Keratinocyte (primary cell): ENCODE results near the gene DBF4B. TPM values are rescaled to one million over a fixed set of nuclear protein-coding genes. Genes with fewer than 3 reads are reported as not detected.

ENCODE experiments used
- DNase-seq: peaks from one replicate; pipeline ENCODE4 v3.0.0-alpha.2; 2011; ENCODE audit warnings: low read depth, missing footprints, low spot score
- FAIRE-seq: peaks from 2 replicates; lab custom pipeline; 2011; peaks lifted over from hg19 to GRCh38; lab: Jason Lieb, UNC
- H2AFZ ChIP-seq: 2 replicates; pipeline ENCODE4 v1.6.0; 2012; ENCODE audit warnings: low read length, control low read depth, inconsistent platforms; ENCODE audit not compliant: control insufficient read depth
- H3K27ac ChIP-seq: 2 replicates; pipeline ENCODE4 v1.5.1; 2011; ENCODE audit warnings: low read length; ENCODE audit not compliant: control insufficient read depth, insufficient read depth
- H3K27me3 ChIP-seq: 3 replicates; pipeline ENCODE4 v1.6.0; 2011; ENCODE audit warnings: low read length; ENCODE audit not compliant: control insufficient read depth, insufficient read depth; ENCODE audit errors: extremely low read depth
- H3K36me3 ChIP-seq, 2 experiments: 2 replicates in 1 of 2; 3 replicates in 1 of 2; pipeline ENCODE4 v1.5.1; 2011; ENCODE audit warnings: low read length in 2 of 2, mild to moderate bottlenecking in 1 of 2; ENCODE audit not compliant: control insufficient read depth in 2 of 2, insufficient read depth in 2 of 2; ENCODE audit errors: extremely low read depth in 1 of 2
- H3K4me1 ChIP-seq: 3 replicates; pipeline ENCODE4 v1.5.1; 2011; ENCODE audit warnings: low read length; ENCODE audit not compliant: control insufficient read depth, insufficient read depth; ENCODE audit errors: extremely low read depth
- H3K4me2 ChIP-seq: 3 replicates; pipeline ENCODE4 v1.6.0; 2011; ENCODE audit warnings: low read depth, low read length; ENCODE audit not compliant: control insufficient read depth, insufficient read depth; ENCODE audit errors: extremely low read depth
- H3K4me3 ChIP-seq, 3 experiments: fragments of 200-600 bp in 1 of 3; sonication (generic) in 1 of 3; 2 replicates in 2 of 3; 3 replicates in 1 of 3; pipeline ENCODE4 v1.5.1; 2011 to 2016; ENCODE audit warnings: low read length in 3 of 3, mild to moderate bottlenecking in 3 of 3, control low read depth in 2 of 3, inconsistent platforms in 1 of 3, low read depth in 1 of 3, mixed read lengths in 1 of 3, mixed run types in 1 of 3, moderate library complexity in 1 of 3; ENCODE audit not compliant: control insufficient read depth in 2 of 3, insufficient read depth in 2 of 3; ENCODE audit errors: extremely low read depth in 1 of 3
- H3K79me2 ChIP-seq: 2 replicates; pipeline ENCODE4 v1.6.0; 2012; ENCODE audit warnings: low read length; ENCODE audit not compliant: control insufficient read depth, insufficient read depth
- H3K9ac ChIP-seq: 3 replicates; pipeline ENCODE4 v1.6.0; 2011; ENCODE audit warnings: low read length; ENCODE audit not compliant: control insufficient read depth, insufficient read depth; ENCODE audit errors: extremely low read depth
- H3K9me1 ChIP-seq: 3 replicates; pipeline ENCODE4 v1.6.0; 2011; ENCODE audit warnings: low read length; ENCODE audit not compliant: control insufficient read depth, insufficient read depth; ENCODE audit errors: extremely low read depth
- H3K9me3 ChIP-seq: 2 replicates; pipeline ENCODE4 v1.5.1; 2012; ENCODE audit warnings: low read depth, low read length; ENCODE audit not compliant: control insufficient read depth
- H4K20me1 ChIP-seq: 3 replicates; pipeline ENCODE4 v1.6.0; 2011; ENCODE audit warnings: low read length; ENCODE audit not compliant: control insufficient read depth, insufficient read depth; ENCODE audit errors: extremely low read depth
- EZH2 ChIP-seq: IDR thresholded peaks from one replicate; pipeline ENCODE4 v1.6.1; 2012; ENCODE audit warnings: inconsistent platforms, mild to moderate bottlenecking, low read length, moderate library complexity
- dilution Hi-C: fragments of 300-500 bp; cut with MboI; formaldehyde crosslinking; loops from one replicate; pipeline ENCODE4 v1.7.0; 2020; ENCODE audit warnings: low sequenced_read_pairs; ENCODE audit not compliant: extremely low pct_ligation_motif_present
- polyA plus RNA-seq, 5 experiments: library from polyadenylated mRNA; depleted of rRNA in 3 of 5; stranded (reverse) in 3 of 5; stranded (forward) in 1 of 5; unstranded in 1 of 5; fragments of >200 nt; gene quantifications; 1 replicate in 1 of 5; 2 replicates in 3 of 5; 3 replicates in 1 of 5; pipeline versions ENCODE4 v1.2.1 to v1.2.3, GENCODE V29; 2011 to 2012; ENCODE audit warnings: missing spikeins in 2 of 5, low read depth in 1 of 5, low replicate concordance in 1 of 5
- TF ChIP-seq, protein P1 (sequence below), 3 experiments: IDR thresholded peaks in 1 of 3; conservative IDR thresholded peaks in 1 of 3; optimal IDR thresholded peaks in 1 of 3; 2 replicates in 2 of 3; 3 replicates in 1 of 3; pipeline versions ENCODE3 to v1.5.1; 2011; ENCODE audit warnings: low read length in 3 of 3, mild to moderate bottlenecking in 3 of 3, moderate library complexity in 2 of 3, control low read depth in 1 of 3, inconsistent platforms in 1 of 3; ENCODE audit not compliant: insufficient read depth in 2 of 3; ENCODE audit errors: extremely low read depth in 1 of 3

The DBF4B gene
- polyA plus RNA-seq, 1 donor (not counting 4 experiments of a cell fraction or from before 2014, with no cell fraction given) = 4.0 TPM

DNA sequence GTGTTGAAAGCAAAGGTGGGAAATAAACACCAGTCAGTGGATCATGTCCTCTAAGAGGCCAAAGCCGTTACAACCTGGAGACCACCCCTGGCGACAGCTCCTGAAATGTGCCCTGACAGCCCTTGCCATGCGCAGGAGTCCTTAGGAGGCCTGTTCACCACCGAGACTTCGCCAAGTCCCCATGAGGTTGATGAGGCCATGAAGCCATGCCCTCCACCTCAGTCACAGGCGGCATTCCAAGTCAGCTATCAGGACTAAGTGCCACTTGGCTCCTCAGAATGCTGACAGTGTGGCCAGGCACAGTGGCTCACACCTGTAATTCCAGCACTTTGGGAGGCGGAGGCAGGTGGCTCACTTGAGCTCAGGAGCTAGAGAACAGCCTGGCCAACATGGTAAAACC is 77.5 kb downstream of the DBF4B start:
- Histone ChIP-seq H3K4me3 (no peak overlapping the region), H3K4me1 (no peaks in the 10 kb centered on the region), H3K36me3 (no peaks in the 10 kb centered on the region), H3K9ac (no peak overlapping the region), H3K9me1 (no peaks in the 10 kb centered on the region), H3K27me3 (no peaks in the 10 kb centered on the region), H3K79me2 (no peaks in the 10 kb centered on the region), H2AFZ (no peak overlapping the region), H4K20me1 (no peaks in the 10 kb centered on the region), H3K4me2 (no peak overlapping the region), H3K9me3 (no peaks in the 10 kb centered on the region), H3K27ac (no peak overlapping the region)
- FAIRE-seq (no peak), DNase-seq (no peak)
- no peak for TF ChIP-seq EZH2
- TF ChIP-seq, protein P1, sequence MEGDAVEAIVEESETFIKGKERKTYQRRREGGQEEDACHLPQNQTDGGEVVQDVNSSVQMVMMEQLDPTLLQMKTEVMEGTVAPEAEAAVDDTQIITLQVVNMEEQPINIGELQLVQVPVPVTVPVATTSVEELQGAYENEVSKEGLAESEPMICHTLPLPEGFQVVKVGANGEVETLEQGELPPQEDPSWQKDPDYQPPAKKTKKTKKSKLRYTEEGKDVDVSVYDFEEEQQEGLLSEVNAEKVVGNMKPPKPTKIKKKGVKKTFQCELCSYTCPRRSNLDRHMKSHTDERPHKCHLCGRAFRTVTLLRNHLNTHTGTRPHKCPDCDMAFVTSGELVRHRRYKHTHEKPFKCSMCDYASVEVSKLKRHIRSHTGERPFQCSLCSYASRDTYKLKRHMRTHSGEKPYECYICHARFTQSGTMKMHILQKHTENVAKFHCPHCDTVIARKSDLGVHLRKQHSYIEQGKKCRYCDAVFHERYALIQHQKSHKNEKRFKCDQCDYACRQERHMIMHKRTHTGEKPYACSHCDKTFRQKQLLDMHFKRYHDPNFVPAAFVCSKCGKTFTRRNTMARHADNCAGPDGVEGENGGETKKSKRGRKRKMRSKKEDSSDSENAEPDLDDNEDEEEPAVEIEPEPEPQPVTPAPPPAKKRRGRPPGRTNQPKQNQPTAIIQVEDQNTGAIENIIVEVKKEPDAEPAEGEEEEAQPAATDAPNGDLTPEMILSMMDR (optimal IDR thresholded peaks at IDR 0.05 in 1 of 3, IDR thresholded peaks at IDR 0.05 in 1 of 3, conservative IDR thresholded peaks at IDR 0.05 in 1 of 3; ENCODE audit: extremely low read depth in 1 of 3, insufficient read depth in 2 of 3, low read length in 3 of 3) = no peak
- dilution Hi-C loops = no loop called here

DNA sequence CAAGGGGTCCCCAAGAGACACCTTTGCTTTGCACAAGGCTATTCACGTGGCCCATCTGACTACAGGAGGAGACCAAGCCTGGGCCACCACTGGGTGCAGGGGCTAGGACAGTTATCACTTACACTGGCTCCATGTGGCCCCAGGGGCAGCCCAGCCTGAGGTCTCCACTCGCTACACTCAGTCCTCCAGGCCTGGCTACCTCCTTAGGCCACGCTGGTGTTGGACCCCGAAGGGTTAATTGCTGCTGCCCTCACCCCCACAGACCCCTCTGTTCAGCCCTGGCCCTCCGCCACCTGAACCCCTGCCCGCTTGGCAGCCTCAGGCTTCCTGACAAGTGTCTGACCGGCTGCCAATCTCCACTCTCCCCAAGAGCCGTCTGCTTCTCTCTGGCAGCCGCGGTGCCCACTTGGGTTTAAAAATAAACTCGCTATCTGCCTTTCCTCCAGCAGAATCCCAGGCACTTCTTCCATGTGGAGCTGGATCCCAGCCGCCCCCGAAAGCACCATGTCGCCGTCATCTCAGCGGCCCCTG is 78.2 kb downstream of the DBF4B start:
- Histone ChIP-seq H3K79me2 (no peaks in the 10 kb centered on the region), H3K4me3 (no peak overlapping the region), H3K36me3 (no peaks in the 10 kb centered on the region), H3K9me1 (no peaks in the 10 kb centered on the region), H3K27ac (no peak overlapping the region), H4K20me1 (no peaks in the 10 kb centered on the region), H3K9ac (no peak overlapping the region), H3K27me3 (no peaks in the 10 kb centered on the region), H3K4me1 (no peaks in the 10 kb centered on the region), H3K4me2 (no peak overlapping the region), H2AFZ (no peak overlapping the region), H3K9me3 (no peaks in the 10 kb centered on the region)
- no peak for FAIRE-seq
- dilution Hi-C loops = no loop called here
- TF ChIP-seq EZH2 = no peak
- TF ChIP-seq, protein P1 (optimal IDR thresholded peaks at IDR 0.05 in 1 of 3, IDR thresholded peaks at IDR 0.05 in 1 of 3, conservative IDR thresholded peaks at IDR 0.05 in 1 of 3; ENCODE audit: extremely low read depth in 1 of 3, insufficient read depth in 2 of 3, low read length in 3 of 3) = no peak
- no peak for DNase-seq
